Astrocyte of the hippocampus (primary cell): ENCODE data around the gene TANC1.
A peak's percentile ranks its signal among the peaks of the same experiment; 100 is the strongest.

ENCODE experiments used
- DNase-seq: peaks from one replicate; pipeline ENCODE4 v3.0.0; 2011; ENCODE audit warnings: low read depth, low spot score

TANC1 gene

DNA sequence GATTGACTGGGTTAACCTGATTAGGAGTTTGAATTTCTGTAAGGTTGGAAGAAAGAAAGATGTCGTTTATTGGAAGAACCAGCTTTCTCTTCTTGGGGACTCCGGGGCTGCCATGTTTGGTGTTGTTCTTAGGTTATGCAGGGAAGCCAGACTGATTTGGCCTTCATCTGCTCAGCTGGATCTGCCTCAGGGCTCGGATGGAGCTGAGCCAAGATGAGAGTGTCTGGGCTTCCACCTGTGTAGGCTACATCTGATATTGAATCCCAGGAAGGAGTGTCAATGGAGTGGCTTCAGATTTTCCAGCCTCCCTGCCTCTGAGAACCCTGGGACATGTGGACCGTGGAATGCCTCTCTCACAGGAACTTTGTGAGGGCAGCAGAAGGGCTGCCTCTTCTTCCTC is 192.0 kb downstream of the TANC1 start:
- no peak for DNase-seq

DNA sequence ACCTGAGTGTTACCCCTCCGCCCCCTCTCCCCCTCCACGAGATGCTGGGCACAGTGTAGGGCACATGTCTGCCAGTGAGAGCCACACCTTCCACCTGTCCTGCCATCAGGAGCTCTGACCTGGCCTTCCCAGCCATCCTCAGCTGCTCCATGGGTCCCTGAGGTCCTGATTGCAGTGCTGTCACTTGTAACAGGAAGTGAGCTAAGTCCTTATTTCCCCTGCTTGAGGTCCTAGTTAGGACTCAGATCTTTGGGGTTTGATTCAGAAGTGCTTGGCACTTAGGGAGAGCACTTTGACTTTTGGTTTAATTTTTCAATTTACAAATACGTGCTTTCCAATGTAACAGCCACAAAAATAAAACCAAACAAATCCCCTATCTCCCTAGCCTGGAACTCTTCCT is 192.5 kb downstream of the TANC1 start:
- DNase-seq, result no peak

DNA sequence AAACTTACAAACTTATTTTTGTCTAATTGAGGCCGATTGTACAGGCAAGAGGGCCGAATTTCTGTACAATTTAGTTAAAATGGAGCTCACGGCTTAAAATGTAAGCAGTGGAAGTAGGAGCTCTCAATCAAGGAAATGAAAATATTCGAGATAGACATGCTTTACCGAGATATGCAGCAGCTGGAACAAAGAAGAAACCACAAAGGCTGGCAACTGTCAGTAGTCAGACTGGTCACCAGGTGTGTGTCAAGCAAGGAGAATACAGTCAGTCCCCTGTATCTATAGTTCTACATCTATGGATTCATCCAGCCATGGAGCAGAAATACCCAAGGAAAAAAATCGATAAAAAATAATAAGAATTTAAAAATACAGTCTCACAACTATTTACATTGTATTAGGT is 195.5 kb downstream of the TANC1 start:
- DNase-seq, result no peak

DNA sequence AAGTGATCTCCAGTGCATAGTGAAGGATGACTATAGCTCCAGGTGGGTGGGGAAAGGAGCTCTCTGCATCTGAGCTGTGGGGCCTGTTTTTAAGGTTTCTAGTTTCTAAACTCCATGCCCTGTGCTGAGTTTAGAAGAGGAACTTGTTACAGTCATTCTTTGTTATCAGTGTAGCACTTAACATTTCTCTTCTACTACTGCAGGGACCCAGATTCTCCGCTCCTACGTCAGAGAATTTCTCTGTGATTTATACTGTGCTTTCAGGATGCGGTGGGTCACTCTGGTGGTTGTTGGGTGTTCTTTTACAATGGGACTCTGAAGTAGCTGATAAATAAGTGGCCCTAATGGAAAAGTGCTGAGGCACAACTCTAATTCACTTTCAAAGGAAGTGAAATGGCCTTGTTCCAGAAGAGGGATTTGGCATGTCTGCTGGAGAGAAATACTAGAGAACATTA is 196.0 kb downstream of the TANC1 start:
- no peak for DNase-seq

DNA sequence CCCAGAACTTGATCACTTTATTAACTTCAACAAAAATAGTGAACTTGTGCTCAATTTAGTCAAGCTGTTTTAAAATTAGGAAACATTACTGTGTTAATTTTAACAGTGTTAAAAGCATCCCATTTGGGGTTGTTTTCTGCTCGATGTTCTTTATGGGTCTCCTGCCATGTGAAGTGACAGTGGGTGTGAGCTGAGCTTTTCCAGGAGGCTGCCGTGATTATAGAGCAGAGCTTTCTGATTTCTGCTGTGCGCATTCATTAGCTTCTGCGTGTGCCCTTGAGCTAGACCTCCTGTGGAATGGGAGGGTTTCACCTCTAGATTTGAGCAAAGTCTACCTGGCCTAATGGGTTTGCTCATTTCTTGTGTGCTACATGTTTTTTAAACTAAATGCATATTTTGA is 196.6 kb downstream of the TANC1 start:
- DNase-seq, result no peak

DNA sequence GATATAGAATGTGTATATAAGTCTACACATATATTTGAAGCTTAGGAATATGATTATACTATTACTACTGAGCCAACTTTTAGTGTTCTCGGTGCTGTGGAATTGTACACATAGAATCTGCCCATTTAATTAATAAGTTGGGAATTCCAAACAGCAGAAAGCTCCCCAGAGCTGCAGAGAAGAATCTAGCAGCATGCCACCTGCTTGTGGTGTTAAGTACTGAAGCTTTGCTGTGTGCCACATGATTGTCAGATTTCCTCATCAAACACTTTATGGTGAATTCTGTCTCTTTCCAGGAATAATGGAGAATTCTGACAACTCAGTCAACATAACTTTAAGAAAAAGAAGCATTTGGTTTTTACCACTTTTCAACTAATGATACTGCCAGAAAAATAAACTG is 200.3 kb downstream of the TANC1 start:
- peak; percentile 54 for DNase-seq

DNA sequence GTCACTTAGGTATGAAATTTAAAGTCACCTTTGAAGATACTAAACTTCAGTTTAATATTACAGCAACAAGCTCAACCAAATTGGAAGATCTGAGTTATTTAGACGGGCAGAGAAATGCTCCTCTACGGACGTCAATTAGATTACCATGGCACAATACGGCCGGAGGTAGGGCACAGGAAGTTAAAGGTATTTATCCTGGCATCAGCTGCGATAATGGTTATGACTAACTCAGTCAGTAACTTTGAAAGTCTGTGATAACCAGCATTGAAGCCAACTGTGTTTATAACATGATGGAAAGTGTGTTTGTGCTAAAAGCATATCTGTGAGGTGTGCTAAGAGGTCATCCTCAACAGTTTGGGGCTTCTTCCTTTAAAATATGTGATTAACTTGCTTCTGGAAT is 200.7 kb downstream of the TANC1 start:
- DNase-seq, result peak; percentile 55

DNA sequence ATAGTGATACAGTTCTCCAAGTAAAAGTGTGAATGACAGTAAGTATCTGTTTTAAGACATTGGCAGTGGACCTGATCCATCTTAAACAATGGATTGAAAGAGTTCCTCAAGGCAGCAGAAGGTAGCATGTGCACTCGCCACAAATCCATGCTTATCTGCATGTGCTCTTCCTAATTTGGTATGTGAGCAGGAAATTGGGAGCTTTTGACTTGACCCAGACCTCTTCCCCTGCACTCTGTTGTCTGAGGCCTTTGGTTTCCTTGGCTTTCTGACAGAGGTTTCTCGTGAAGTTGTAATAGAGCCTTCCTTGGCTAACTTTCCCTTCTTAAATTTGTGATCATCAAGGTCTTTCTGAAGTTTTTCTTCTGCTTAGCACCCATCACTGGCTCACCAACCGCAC is 204.0 kb downstream of the TANC1 start:
- no peak for DNase-seq

DNA sequence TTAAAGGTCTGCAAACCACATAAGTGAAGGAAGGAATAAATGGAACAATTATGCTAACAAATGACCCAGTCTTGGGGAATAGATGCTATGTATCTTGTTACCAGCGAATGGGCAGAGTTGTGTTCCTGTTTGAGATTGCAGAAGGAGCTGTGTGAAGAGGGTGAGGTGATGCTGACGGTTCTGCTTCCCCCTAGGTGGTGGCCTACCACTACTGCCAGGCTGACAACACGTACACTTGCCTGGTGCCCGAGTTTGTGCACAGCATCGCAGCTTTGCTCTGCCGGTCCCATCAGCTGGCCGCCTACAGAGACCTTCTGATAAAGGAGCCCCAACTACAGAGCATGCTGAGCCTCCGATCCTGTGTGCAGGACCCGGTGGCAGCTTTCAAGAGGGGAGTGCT is 206.3 kb downstream of the TANC1 start:
- no peak for DNase-seq

DNA sequence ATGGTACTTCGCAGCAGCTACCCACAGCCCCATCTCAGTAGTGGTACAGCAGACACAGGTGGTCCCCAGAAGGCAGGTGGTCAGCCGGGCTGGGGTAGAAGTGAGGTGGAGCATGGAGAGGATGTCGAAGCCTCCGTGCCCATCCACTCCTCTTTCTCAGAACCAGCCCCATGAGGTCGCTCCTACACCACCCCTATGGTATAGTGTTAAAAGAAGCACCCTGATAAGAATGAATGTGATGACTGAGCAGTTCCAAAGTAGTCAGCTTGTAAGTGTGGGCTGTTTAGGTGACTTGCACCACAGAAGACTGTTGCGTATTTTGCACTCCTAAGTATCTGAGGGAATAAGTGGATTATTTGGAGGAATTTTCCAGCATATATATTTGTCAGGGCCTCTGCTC is 206.7 kb downstream of the TANC1 start:
- no peak for DNase-seq

DNA sequence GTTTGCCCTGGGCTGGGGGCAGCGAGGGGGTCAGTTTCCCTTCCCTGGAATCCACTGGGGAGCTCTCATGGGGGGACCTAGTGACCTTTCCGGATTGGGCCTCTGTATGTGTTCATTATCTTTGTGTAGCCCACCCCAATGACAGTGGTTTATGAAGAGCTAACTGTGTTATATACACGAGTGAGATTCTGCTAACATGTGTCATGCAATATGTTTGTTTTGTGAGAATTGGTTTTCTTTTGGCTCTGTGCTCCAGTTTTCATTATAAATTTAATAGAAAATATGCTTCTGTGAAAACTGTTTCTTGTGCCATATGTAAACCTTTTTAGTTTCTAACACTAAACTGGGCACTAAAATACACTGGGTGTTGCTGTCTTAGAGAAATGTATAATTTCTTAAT is 207.5 kb downstream of the TANC1 start:
- DNase-seq, result no peak

DNA sequence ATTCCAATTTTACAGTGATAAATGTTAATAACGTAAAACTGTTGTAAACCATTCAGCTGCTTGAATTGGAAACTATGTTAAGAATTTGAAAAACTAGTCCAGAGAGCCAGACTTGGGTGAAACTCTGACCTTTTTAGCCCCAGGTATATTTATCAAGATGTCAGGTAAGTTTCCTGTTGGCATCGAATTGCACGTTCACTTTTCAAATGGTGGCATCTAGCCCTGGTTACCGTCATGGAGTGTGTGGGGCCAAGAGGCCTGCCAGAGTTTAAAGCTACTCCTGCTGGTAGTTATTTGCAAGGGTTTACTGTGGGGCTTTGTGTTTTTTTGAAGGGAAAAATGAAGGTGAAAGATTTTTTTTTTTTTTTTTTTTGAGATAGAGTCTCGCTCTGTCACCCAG is 208.1 kb downstream of the TANC1 start:
- DNase-seq, result peak; percentile 35

DNA sequence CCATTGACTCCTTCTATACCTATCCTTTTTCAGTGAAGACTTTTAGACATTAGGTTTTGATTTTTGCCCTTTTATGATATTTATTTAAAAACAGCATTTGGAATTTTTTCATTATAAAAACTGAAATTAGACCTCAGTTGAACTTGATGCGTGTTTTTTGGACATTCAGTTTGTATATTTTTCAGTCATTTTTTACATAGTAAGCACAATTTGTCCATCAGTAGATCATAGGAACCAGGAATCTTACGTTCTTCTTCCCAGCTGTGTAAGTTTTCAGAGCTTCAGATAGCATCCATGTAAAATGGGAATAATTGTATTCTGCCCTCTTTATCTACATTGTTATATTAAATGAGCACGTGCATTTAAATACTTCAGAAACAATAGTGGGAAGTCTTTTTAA is 208.9 kb downstream of the TANC1 start:
- no peak for DNase-seq

DNA sequence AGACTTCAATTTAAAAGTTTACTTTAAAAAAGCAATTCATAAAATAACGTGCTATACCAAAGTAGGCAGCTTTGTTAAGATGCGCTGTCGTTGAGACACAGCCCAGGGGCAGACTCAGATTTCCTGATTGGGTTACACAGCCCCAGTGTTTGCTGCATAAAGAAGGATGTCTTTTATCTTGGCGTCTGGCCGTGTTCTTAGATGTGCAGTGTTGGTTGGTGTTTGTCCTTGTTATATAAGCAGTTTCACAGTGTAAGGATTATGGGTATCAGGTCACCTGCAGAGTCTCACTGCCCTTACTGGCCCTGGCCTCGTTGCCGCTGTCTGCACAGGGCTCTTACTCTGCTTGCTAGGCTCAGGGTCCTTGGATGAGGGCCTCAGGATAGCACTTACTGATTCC is 209.5 kb downstream of the TANC1 start:
- DNase-seq, result no peak

DNA sequence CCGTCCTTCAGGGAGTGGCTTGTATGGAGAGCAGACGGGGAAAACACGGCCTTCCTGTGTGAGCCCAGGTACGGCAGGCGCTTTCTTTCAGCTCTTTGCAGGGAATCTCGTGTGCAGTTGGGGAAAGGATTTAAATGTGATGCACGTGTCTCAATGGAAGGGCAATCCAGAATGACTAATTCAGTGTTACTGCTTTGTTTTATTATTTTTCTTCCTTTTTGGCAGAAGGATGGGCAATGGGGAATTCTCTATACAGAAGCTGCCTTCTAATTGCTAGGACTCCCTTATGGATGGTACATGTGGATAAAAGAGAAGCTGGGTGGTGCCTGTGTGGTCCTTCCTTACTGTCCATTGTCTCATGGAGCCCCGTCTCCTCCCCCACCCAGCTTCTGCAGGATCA is 210.7 kb downstream of the TANC1 start:
- DNase-seq, result no peak

DNA sequence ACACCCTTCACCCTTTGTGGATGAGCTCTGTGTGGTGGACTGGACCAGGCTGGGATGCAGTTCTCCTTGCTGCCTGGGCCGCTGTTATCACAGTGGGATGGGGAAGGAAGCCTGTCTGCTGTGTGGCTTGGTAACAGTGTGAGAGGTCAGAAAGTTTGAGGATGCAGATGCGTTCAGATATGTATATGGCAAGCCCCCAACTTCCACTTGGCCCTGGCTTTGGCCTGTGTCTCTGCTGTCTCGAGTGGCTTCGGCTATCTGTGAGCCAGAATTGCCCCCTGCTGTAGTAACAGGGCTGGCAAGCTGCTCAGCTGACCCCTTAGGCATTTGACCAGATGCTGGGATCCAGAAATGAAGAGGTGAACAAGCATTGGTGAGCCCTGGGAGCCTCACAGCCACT is 211.3 kb downstream of the TANC1 start:
- no peak for DNase-seq

DNA sequence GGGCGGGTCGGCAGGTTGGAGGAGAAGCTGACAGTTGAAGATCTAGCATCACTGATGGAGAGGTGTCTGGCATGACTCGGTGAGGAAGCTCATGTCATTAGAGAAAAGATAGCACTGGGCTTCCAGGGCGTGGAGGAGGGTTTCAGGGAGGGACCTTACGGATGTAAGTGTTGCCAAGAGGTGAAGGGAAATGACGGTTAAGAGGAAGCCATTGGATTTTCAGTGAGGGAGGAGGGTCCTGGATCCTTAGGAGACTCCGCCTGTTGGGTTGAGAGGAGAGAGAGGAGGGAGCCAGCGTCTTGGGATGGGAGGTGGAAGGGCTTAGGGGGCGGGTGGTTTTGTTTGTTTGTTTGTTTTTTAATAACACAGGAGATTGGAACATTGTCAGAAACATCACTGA is 214.9 kb downstream of the TANC1 start:
- no peak for DNase-seq

DNA sequence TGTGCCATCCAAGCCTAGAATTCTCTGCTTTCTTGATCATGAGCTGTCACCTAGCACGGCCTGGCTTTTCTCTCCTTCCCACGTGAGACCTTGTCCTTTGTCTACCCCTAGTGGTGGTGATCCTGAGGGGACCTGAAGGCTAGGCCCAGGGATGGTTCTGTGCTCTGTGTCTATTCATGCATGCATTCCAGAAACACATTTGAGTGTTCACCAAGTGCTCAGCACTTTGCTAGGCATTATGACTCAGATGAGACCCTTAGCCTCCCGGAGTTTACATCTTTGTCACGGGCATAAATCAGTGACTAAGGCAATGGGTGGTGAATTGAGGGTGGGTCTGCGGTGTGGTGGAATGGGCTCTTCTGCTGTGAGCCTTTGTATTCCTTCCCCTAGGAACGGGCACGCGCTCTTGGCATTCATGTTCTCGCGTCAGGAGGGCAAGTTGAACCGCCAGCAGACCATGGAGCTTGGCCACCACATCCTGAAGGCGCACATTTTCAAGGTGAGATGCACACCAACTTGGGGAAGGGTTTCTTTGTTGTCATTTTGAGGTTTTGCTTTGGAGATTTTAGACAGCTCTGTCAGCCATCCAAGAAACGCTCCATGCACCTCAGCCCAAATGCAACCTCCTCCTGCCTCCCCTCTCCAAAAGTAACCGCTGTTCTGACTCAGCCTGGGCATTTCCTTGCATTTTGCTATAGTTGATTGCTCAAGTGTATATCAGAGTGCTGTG is 217.1 kb downstream of the TANC1 start:
- DNase-seq, result peak; percentile 95

DNA sequence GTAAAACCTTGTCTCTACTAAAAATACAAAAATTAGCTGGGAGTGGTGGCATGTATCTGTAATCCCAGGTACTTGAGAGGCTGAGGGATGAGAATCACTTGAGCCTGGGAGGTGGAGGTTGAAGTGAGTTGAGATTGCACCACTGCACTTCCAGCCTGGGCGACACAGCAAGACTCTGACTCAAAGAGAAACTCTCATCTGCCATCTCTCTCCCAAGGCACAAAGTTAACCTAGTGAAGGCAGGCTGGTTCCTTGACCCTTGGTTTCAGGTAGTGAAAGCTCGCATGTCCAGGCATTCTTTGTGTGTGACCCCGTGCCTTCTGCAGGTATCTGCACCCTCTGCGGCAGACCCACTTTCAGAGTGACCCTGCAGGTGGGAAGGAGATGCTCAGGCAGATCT is 218.0 kb downstream of the TANC1 start:
- no peak for DNase-seq

DNA sequence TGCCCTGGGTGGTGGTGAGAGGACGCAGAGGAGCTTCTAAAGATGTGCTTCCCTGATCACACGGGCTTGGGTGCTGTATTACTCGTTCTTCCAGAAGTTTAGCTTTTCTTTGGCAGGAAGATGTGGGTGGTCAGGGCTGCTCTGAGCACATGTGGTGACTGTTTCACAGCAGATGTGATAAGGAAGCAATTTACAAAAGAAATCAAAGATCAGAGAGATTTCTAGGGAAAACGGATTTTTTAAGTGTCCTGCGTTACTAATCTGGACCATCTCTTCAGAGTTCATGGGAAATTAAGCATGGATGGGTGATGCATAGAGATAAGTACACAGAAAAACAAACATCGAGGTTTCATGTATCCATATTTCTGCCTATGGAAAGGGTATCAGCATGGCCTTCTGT is 218.7 kb downstream of the TANC1 start:
- no peak for DNase-seq

DNA sequence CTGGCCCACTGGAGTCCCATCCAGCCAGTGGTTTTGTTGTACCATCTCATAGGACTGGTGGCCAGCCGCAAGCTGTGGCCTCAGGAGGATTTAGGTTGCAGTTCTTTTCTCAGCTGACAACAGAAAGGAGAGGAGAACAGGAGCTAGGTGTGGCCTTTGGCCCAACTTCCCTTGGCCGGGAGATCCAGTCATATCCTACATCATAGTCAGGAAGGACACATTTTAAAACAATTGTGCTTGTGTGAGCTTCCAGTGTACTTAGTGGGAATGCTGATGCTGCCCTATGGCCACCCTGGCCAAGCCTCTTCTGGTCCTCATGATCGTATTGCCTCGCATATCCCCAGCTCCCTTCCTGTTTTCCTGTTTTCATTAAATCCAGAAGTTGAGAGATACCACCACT is 220.0 kb downstream of the TANC1 start:
- DNase-seq, result no peak

DNA sequence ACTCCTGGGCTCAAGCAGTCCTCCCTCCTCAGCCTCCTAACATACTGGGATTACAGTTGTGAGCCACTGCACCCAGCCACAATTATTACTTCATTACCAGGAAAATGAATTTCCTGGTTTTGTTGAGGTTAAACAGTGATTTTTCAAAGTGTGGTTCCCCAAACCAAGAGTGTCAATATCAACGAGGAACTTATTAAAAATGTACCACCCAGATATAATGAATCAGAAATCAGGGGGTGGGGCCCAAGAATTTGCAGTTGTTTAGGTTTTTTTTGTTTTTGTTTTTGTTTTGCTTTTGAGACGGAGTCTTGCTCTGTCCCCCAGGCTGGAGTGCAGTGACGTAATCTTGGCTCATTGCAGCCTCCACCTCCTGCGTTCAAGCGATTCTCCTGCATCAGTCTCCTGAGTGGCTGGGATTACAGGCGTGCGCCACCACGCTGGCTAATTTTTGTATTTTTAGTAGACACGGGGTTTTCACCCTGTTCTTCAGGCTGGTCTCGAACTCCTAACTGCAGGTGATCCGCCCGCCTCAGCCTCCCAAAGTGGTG is 224.0 kb downstream of the TANC1 start:
- DNase-seq, result no peak

DNA sequence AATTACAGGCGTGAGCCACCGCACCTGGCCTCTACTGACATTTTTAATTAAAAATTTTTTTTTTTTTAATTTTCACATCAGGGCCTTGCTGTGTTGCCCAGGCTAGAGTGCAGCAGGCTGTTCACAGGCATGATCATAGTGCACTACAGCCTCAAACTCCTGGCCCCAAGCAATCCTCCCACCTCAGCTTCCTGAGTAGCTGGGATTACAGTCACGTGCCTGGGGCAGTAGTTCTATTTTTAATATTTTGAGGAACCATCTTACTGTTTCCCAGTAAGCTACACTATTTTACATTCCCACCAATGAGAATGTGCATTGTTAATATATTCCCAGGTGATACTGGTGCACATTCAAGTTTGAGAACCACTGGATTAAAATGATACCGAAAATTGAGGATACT is 225.4 kb downstream of the TANC1 start:
- DNase-seq, result no peak

DNA sequence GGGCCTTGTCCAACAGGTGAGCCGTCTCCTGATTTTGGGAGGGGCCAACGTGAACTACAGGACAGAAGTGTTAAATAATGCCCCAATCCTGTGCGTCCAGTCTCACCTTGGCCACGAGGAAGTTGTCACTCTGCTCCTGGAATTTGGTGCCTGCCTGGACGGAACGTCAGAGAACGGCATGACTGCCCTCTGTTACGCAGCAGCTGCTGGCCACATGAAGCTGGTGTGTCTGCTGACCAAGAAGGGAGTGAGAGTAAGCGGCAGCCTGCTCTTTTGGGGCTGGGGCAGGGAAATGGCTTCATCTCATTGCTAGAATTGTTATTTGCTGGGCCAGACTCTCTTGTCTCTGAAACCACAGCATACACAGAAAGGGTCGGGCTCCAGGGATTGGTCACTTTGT is 225.8 kb downstream of the TANC1 start:
- no peak for DNase-seq
